BJ (cell line): ENCODE results near the gene PTBP3. TPM values are rescaled to one million over a fixed set of nuclear protein-coding genes. Genes with fewer than 3 reads are reported as not detected.
"Not testable (repeated sequence)": the region's sequence is repeated elsewhere in the genome, so short reads cannot be mapped to it uniquely, and the experiment has no call there.

Experiments
- CTCF ChIA-PET: fragments of 350-600 bp; formaldehyde crosslinking; extraction: SDS; loops from one replicate; lab custom pipeline; 2021; ENCODE audit warnings: antibody characterized with exemption, inconsistent platforms; lab: Yijun Ruan, JAX
- POLR2A ChIA-PET: fragments of 300-600 bp; sonication (Branson Sonifier 250); formaldehyde crosslinking; extraction: SDS; loops from one replicate; lab custom pipeline; 2021; ENCODE audit warnings: antibody characterized with exemption; lab: Charles Lee
- DNase-seq: peaks from one replicate; pipeline ENCODE4 v3.0.0-alpha.2; 2011; ENCODE audit warnings: low read depth
- H3K27me3 ChIP-seq: 2 replicates; pipeline ENCODE4 v1.6.0; 2011; ENCODE audit warnings: low read length; ENCODE audit not compliant: control insufficient read depth, insufficient read depth
- H3K36me3 ChIP-seq: 2 replicates; pipeline ENCODE4 v1.5.1; 2011; ENCODE audit warnings: low read length; ENCODE audit not compliant: control insufficient read depth, insufficient read depth
- H3K4me3 ChIP-seq: 2 replicates; pipeline ENCODE4 v1.5.1; 2011; ENCODE audit warnings: low read depth, mild to moderate bottlenecking, control low read depth, low read length
- CTCF ChIP-seq: IDR thresholded peaks from 2 replicates; pipeline ENCODE4 v1.5.1; 2011; ENCODE audit warnings: low read depth, mild to moderate bottlenecking, control low read depth, inconsistent platforms, low read length, moderate library complexity; ENCODE audit not compliant: insufficient read depth
- polyA plus RNA-seq: library from polyadenylated mRNA; depleted of rRNA; stranded (reverse); fragments of >200 nt; gene quantifications from 2 replicates; pipeline ENCODE4 v1.2.3, GENCODE V29; 2011

The PTBP3 gene
- polyA plus RNA-seq, 1 experiment = 44.4 TPM

- CTCF ChIA-PET = no interaction called here
Measured at GRCh38 chr9:112286926-112287325, 46.5 kb downstream of the PTBP3 start.

GRCh38 chr9:112285056-112285455, 48.4 kb downstream of the PTBP3 start:
- ChIA-PET POLR2A (no interaction called here), CTCF (no interaction called here)
- no peak for DNase-seq
- Histone ChIP-seq H3K27me3 (no peaks in the 10 kb centered on the region), H3K36me3 (0 out of 2 replicates have a peak, but pooled peaks cover 1% of the 10 kb centered on the region), H3K4me3 (no peak overlapping the region)
- TF ChIP-seq CTCF = no peak

More at GRCh38 chr9:112286926-112287325, 46.5 kb downstream of the PTBP3 start:
- Histone ChIP-seq H3K27me3 (no peaks in the 10 kb centered on the region), H3K4me3 (no peak overlapping the region), H3K36me3 (0 out of 2 replicates have a peak, but pooled peaks cover 1% of the 10 kb centered on the region)
- TF ChIP-seq CTCF = no peak
- POLR2A ChIA-PET = no interaction called here
- no peak for DNase-seq

- no peaks in the 10 kb centered on the region for H3K27me3 ChIP-seq
- no peak for TF ChIP-seq CTCF
- H3K36me3 ChIP-seq = 0 out of 2 replicates have a peak, but pooled peaks cover 1% of the 10 kb centered on the region
- POLR2A ChIA-PET = no interaction called here
- CTCF ChIA-PET = no interaction called here
- no peak overlapping the region for H3K4me3 ChIP-seq
- DNase-seq = no peak
Measured at GRCh38 chr9:112283582-112284253, 49.7 kb downstream of the PTBP3 start.

- H3K27me3 ChIP-seq, H3K36me3 ChIP-seq, POLR2A ChIA-PET, H3K4me3 ChIP-seq, DNase-seq, CTCF ChIA-PET: not testable (repeated sequence)
Measured at GRCh38 chr9:112282841-112283240, 50.6 kb downstream of the PTBP3 start.

GRCh38 chr9:112280904-112281303, 52.5 kb downstream of the PTBP3 start:
- CTCF ChIA-PET = no interaction called here
- no peak for TF ChIP-seq CTCF
- POLR2A ChIA-PET = no interaction called here
- DNase-seq = no peak
- H3K4me3 ChIP-seq = no peak overlapping the region
- no peaks in the 10 kb centered on the region for H3K27me3 ChIP-seq
- H3K36me3 ChIP-seq = 0 out of 2 replicates have a peak, but pooled peaks cover 1% of the 10 kb centered on the region

- no peak for TF ChIP-seq CTCF
- H3K36me3 ChIP-seq = 0 out of 2 replicates have a peak, but pooled peaks cover 1% of the 10 kb centered on the region
- no peak overlapping the region for H3K4me3 ChIP-seq
- no peaks in the 10 kb centered on the region for H3K27me3 ChIP-seq
- ChIA-PET POLR2A (no interaction called here), CTCF (no interaction called here)
- DNase-seq = no peak
Measured at GRCh38 chr9:112279501-112279900, 53.9 kb downstream of the PTBP3 start.
